ENCODE data around the gene ADGRV1.

The ADGRV1 gene

GRCh38 chr5:91016954-91017700 lies 458.5 kb downstream of the ADGRV1 start:
- TF ChIP-seq SIN3A (IDR thresholded peaks at IDR 0.05; ENCODE audit: borderline replicate concordance, insufficient read depth, low read length) = no peak

- TF ChIP-seq SIN3A (IDR thresholded peaks at IDR 0.05; ENCODE audit: borderline replicate concordance, insufficient read depth, low read length) = no peak
- no peak for TF ChIP-seq TAF1 (IDR thresholded peaks at IDR 0.05; ENCODE audit: borderline replicate concordance, insufficient read depth, low read length)
- no peak for TF ChIP-seq POLR2AphosphoS5 (IDR thresholded peaks at IDR 0.05; ENCODE audit: low read depth, low read length)
- no peak for TF ChIP-seq REST (IDR thresholded peaks at IDR 0.05; ENCODE audit: insufficient read depth in 1 of 2, low read depth in 2 of 2, low read length in 2 of 2)
- TF ChIP-seq FOXP2 (optimal IDR thresholded peaks at IDR 0.05; ENCODE audit: borderline replicate concordance, extremely low read depth, extremely low read length, insufficient read depth) = no peak
These were observed 459.6 kb downstream of the ADGRV1 start for GRCh38 chr5:91018200-91018599.

GRCh38 chr5:91018712-91019371 lies 460.2 kb downstream of the ADGRV1 start:
- TF ChIP-seq FOXP2 (optimal IDR thresholded peaks at IDR 0.05; ENCODE audit: borderline replicate concordance, extremely low read depth, extremely low read length, insufficient read depth) = no peak
- no peak for TF ChIP-seq POLR2AphosphoS5 (IDR thresholded peaks at IDR 0.05; ENCODE audit: low read depth, low read length)
- no peak for TF ChIP-seq REST (IDR thresholded peaks at IDR 0.05; ENCODE audit: insufficient read depth in 1 of 2, low read depth in 2 of 2, low read length in 2 of 2)

- TF ChIP-seq SIN3A (IDR thresholded peaks at IDR 0.05; ENCODE audit: borderline replicate concordance, insufficient read depth, low read length) (no peak), POLR2AphosphoS5 (IDR thresholded peaks at IDR 0.05; ENCODE audit: low read depth, low read length) (no peak), TAF1 (IDR thresholded peaks at IDR 0.05; ENCODE audit: borderline replicate concordance, insufficient read depth, low read length) (no peak), FOXP2 (optimal IDR thresholded peaks at IDR 0.05; ENCODE audit: borderline replicate concordance, extremely low read depth, extremely low read length, insufficient read depth) (no peak), REST (IDR thresholded peaks at IDR 0.05; ENCODE audit: insufficient read depth in 1 of 2, low read depth in 2 of 2, low read length in 2 of 2) (no peak)
These were observed 461.6 kb downstream of the ADGRV1 start for GRCh38 chr5:91020065-91020800.

GRCh38 chr5:91022518-91022917 lies 463.9 kb downstream of the ADGRV1 start:
- TF ChIP-seq REST (IDR thresholded peaks at IDR 0.05; ENCODE audit: insufficient read depth in 1 of 2, low read depth in 2 of 2, low read length in 2 of 2) (no peak), SIN3A (IDR thresholded peaks at IDR 0.05; ENCODE audit: borderline replicate concordance, insufficient read depth, low read length) (no peak), POLR2AphosphoS5 (IDR thresholded peaks at IDR 0.05; ENCODE audit: low read depth, low read length) (no peak), FOXP2 (optimal IDR thresholded peaks at IDR 0.05; ENCODE audit: borderline replicate concordance, extremely low read depth, extremely low read length, insufficient read depth) (no peak), TAF1 (IDR thresholded peaks at IDR 0.05; ENCODE audit: borderline replicate concordance, insufficient read depth, low read length) (no peak)

Data from PFSK-1 (cell line).